Vagina (tissue), 2 donors: ENCODE results near the gene ANKS6.

Experiments
- CTCF ChIP-seq, 3 experiments: fragments of 450-650 bp in 2 of 3; fragments of 200-600 bp in 1 of 3; sonication (generic) in 1 of 3; IDR thresholded peaks; one replicate each; pipeline ENCODE4 v1.5.1; 2017 to 2019; ENCODE audit warnings: antibody characterized with exemption in 3 of 3, mild to moderate bottlenecking in 2 of 3, moderate library complexity in 2 of 3
- POLR2A ChIP-seq, 2 donors: fragments of 450-650 bp; IDR thresholded peaks; one replicate each; pipeline ENCODE4 v1.6.1; 2017; ENCODE audit warnings: antibody characterized with exemption in 2 of 2, mild to moderate bottlenecking in 2 of 2, moderate library complexity in 2 of 2
- POLR2AphosphoS5 ChIP-seq, 2 donors: sonication (generic); formaldehyde crosslinking; IDR thresholded peaks; one replicate each; pipeline ENCODE4 v1.9.0; 2017; ENCODE audit warnings: antibody characterized with exemption in 2 of 2, mild to moderate bottlenecking in 2 of 2, low read depth in 1 of 2; ENCODE audit not compliant: insufficient read depth in 1 of 2

DNA sequence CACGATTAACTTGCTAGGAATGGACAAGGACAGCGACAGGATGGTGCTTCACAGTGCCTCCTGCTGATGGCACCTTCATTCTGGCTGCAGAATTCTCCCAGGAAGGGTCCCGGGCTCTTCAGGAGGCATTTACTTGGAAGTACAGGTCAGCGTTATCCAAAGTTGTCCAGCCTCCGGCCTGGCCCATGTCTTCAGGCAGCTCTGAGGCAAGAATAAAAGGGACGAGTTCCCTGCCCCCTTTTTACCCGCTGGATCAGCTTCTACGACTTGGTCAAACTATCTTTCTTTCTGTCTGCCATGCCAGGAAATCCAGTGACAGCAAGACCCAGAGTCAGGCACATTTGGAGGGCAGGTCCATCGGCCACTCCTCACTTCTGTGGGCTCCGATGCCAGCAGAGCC, 64.3 kb downstream of the ANKS6 start:
- TF ChIP-seq CTCF (IDR thresholded peaks at IDR 0.05) (no peak), POLR2AphosphoS5 (IDR thresholded peaks at IDR 0.05; ENCODE audit: insufficient read depth in 1 of 2, low read depth in 1 of 2) (no peak), POLR2A (IDR thresholded peaks at IDR 0.05) (no peak)
